Bronchial epithelial cell (primary cell): ENCODE measurements around the gene MC1R. TPM values are rescaled to one million over a fixed set of nuclear protein-coding genes. Genes with fewer than 3 reads are reported as not detected.
"Not testable (repeated sequence)": the region's sequence is repeated elsewhere in the genome, so short reads cannot be mapped to it uniquely, and the experiment has no call there.

Source experiments
- DNase-seq: peaks from one replicate; pipeline ENCODE4 v3.0.0-alpha.2; 2010; ENCODE audit warnings: low read depth
- FAIRE-seq: peaks from 2 replicates; lab custom pipeline; 2011; peaks lifted over from hg19 to GRCh38; lab: Jason Lieb, UNC
- H3K27me3 ChIP-seq: 2 replicates; pipeline ENCODE4 v1.5.1; 2011; ENCODE audit warnings: low read length; ENCODE audit not compliant: control insufficient read depth, insufficient read depth
- H3K36me3 ChIP-seq: 2 replicates; pipeline ENCODE4 v1.5.1; 2011; ENCODE audit warnings: low read length; ENCODE audit not compliant: control insufficient read depth, insufficient read depth
- H3K4me3 ChIP-seq: 2 replicates; pipeline ENCODE4 v1.5.1; 2011; ENCODE audit warnings: mild to moderate bottlenecking, low read depth, low read length, control low read depth
- CTCF ChIP-seq: IDR thresholded peaks from 2 replicates; pipeline ENCODE4 v1.5.1; 2011; ENCODE audit warnings: mild to moderate bottlenecking, moderate library complexity, low read length, control low read depth, inconsistent platforms; ENCODE audit not compliant: insufficient read depth, severe bottlenecking
- total RNA-seq: library from RNA; depleted of rRNA; stranded (reverse); fragments of >200 nt; gene quantifications from 2 replicates; pipeline ENCODE4 v1.2.1, GENCODE V29; 2014

Gene MC1R
- total RNA-seq, 1 donor from 2014 or later, result 1.6 TPM

GRCh38 chr16:89934611-89935553, 16.2 kb downstream of the MC1R start:
- Histone ChIP-seq H3K4me3 (no peak overlapping the region), H3K36me3 (peaks cover 22% of the 10 kb centered on the region), H3K27me3 (no peaks in the 10 kb centered on the region)
- DNase-seq, result no peak
- no peak for TF ChIP-seq CTCF
- FAIRE-seq, result no peak

DNA sequence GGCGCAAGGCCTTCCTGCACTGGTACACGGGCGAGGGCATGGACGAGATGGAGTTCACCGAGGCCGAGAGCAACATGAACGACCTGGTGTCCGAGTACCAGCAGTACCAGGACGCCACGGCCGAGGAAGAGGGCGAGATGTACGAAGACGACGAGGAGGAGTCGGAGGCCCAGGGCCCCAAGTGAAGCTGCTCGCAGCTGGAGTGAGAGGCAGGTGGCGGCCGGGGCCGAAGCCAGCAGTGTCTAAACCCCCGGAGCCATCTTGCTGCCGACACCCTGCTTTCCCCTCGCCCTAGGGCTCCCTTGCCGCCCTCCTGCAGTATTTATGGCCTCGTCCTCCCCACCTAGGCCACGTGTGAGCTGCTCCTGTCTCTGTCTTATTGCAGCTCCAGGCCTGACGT, 17.0 kb downstream of the MC1R start:
- H3K36me3 ChIP-seq, result peaks cover 22% of the 10 kb centered on the region
- DNase-seq, H3K4me3 ChIP-seq, H3K27me3 ChIP-seq, FAIRE-seq: not testable (repeated sequence)

GRCh38 chr16:89936034-89936433, 17.4 kb downstream of the MC1R start:
- no peak for FAIRE-seq

GRCh38 chr16:89936508-89936907, 17.8 kb downstream of the MC1R start:
- H3K36me3 ChIP-seq, result peaks cover 21% of the 10 kb centered on the region
- DNase-seq (no peak), FAIRE-seq (no peak)
- no peak overlapping the region for H3K4me3 ChIP-seq
- no peaks in the 10 kb centered on the region for H3K27me3 ChIP-seq
- no peak for TF ChIP-seq CTCF

More at GRCh38 chr16:89936034-89936433, 17.4 kb downstream of the MC1R start:
- H3K4me3 ChIP-seq, result no peak overlapping the region
- H3K36me3 ChIP-seq, result peaks cover 22% of the 10 kb centered on the region
- H3K27me3 ChIP-seq, result no peaks in the 10 kb centered on the region
- no peak for TF ChIP-seq CTCF
- no peak for DNase-seq

DNA sequence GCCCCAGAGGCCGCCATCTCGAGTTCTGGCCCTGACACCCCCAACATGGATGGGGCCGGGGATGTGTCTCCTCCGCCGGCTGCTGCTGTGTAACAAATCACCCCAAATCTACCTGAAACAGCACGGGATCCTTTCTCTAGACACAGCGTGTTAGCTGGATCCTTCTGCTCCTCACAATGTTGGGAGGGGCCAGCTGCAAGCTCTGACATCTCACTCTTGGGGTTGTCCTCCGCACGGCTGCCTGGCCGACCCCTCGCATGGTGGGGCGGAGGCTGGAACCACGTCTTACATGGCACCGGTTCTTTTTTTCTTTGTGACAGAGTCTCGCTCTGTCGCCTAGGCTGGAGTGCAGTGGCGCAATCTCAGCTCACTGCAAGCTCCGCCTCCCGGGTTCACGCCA, 18.3 kb downstream of the MC1R start:
- FAIRE-seq, result no peak
- no peak for DNase-seq
- TF ChIP-seq CTCF, result no peak

DNA sequence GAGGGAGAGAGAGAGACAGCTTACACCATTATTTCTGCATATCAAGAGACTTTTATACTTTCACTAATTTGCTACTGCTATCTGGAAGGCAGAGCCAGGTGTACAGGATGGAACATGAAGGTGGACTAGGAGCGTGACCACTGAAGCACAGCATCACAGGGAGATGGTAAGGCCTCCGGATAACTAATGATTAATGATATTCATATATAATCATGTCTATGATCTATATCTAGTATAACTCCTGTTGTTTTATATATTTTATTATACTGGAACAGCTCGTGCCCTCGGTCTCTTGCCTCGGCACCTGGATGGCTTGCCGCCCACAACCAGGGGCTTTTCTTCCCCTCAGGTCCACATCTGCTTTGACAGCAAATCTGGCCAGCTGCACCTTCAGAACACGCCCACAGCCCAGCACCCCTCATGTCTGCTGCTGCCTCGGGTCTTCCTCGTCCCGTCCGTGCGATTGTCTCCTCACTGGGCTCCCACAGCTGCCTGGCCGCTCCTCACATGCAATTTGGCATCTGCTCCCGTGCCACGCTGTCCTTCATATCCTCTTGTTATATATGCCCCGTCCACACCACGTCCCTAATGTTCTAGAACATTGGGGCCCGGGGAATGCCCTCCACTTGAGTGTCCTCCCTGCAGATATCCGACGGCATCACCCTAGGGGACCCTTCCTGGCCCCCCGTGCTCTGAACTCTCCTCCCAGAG, 19.7 kb downstream of the MC1R start:
- DNase-seq (no peak), FAIRE-seq (no peak)
- Histone ChIP-seq H3K27me3 (no peaks in the 10 kb centered on the region), H3K4me3 (no peak overlapping the region), H3K36me3 (peaks cover 10% of the 10 kb centered on the region)
- no peak for TF ChIP-seq CTCF

More for the DNA sequence above, 18.3 kb downstream of the MC1R start:
- no peak overlapping the region for H3K4me3 ChIP-seq
- H3K36me3 ChIP-seq, result peaks cover 16% of the 10 kb centered on the region
- H3K27me3 ChIP-seq, result no peaks in the 10 kb centered on the region
